HG03442 (cell line): ENCODE measurements around the gene CYTL1.
"Not testable (repeated sequence)": the region's sequence is repeated elsewhere in the genome, so short reads cannot be mapped to it uniquely, and the experiment has no call there.

Source experiments
- ATAC-seq: cut with Tn5 transposase; IDR thresholded peaks from one replicate; pipeline ENCODE4 v1.9.1; 2021; ENCODE audit warnings: mild to moderate bottlenecking, moderate library complexity; ENCODE audit not compliant: unreplicated experiment

The CYTL1 gene, protein sequence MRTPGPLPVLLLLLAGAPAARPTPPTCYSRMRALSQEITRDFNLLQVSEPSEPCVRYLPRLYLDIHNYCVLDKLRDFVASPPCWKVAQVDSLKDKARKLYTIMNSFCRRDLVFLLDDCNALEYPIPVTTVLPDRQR

DNA sequence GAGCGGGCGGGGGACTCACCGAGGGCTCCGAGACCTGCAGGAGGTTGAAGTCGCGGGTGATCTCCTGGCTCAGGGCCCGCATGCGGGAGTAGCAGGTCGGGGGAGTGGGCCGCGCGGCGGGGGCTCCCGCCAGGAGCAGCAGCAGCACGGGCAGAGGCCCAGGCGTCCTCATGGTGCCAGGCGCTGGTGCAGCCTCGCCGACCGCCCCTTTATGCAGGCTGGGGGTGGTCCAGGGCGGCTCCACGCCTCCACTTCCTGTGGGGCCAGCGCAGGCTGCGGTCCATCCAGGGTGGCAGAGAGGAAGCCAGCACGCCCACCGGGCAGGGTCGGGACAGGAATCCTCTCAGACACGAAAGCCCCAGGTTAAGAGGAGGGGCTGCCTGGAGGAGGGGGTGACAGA lies at the start of gene CYTL1:
CYTL1 (minus strand) TSS at position 185 of the 400 bp plus-strand sequence; CDS start at position 172, 13 bp downstream.
- no peak for ATAC-seq

DNA sequence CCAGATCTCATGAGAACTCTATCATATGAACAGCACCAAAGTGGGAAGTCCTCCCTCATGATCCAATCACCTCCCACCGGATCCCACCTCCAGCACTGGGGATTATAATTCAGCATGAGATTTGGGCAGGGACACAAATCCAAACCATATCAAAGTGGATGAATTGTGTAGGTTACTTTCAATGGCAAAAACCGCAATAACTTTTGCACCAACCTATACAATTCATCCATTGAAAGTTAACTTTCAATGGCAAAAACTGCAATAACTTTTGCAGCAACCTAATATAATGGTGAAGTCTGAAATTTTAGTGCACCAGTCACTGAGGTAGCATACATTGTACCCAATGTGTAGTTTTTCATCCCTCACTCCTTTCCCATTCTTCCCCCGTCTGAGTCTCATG lies 48.6 kb upstream of the CYTL1 start:
- ATAC-seq, result no peak

DNA sequence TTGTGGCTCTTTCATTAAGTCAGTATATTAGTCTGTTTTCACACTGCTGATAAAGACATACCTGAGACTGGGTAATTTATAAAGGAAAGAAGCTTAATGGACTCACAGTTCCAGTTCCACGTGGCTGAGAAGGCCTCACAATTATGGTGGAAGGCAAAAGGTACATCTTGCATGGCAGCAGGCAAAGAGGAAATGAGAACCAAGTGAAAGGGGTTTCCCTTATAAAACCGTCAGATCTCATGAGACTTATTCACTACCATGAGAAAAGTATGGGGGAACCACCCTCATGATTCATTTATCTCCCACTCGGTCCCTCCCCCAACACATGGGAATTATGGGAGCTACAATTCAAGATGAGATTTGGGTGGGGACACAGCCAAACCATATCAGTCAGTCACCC lies 47.7 kb upstream of the CYTL1 start:
- ATAC-seq, result not testable (repeated sequence)

DNA sequence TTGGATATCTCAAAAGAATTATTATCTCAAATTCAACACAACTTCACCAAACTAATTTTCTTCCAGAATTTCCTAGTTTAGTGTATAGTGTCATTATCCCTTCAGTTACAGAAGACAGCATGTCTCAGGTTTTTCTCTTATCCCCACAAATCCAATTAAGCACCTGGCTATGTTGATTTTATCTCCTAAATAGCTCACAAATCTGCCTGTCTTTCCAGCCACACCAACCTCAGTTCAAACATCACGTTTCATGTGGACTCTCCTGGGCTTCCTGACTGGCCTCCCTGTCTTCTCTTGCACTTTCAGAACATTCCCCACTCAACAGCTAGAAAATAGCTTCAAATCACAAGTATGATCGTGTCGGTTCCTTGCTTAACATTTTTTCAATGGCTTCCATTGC lies 46.8 kb upstream of the CYTL1 start:
- ATAC-seq, result no peak

DNA sequence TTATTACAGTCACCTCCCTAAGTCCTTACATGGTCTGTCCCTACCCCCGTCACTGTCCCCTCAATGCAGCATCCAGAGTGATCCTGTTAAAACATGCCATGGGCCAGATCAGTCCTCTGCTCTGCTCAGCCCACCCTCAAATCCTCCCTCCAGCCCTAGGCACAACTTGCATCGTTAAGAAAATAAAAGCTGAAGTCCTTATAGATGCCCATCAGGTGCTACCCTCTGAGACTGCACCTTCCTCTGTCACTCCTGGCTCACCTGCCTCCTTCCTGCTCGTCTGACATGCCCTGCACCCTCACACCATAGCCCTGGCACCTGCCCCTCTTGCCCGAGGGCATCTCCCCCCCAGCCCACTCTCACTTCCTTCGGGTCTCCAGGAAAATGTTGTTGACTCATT lies 36.2 kb upstream of the CYTL1 start:
- no peak for ATAC-seq

DNA sequence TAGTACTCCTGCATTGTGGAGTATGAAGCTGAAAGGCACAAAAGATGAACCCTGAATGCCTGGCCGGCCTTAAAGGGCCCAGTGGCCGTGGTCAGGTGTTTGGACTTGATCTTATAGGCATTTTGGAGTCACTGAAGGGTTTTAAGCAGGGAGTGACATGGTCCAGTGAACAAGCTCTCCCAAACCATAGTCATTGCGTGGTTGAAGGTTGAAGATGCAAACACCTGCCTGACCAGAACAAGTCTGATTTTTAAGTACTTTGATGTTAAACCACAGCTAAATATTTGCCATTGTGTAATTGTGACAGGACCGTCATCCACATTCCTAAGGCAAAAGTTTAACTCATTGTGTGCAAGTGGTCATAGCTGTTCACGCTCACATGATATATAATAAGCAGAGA lies 35.3 kb upstream of the CYTL1 start:
- ATAC-seq, result no peak

DNA sequence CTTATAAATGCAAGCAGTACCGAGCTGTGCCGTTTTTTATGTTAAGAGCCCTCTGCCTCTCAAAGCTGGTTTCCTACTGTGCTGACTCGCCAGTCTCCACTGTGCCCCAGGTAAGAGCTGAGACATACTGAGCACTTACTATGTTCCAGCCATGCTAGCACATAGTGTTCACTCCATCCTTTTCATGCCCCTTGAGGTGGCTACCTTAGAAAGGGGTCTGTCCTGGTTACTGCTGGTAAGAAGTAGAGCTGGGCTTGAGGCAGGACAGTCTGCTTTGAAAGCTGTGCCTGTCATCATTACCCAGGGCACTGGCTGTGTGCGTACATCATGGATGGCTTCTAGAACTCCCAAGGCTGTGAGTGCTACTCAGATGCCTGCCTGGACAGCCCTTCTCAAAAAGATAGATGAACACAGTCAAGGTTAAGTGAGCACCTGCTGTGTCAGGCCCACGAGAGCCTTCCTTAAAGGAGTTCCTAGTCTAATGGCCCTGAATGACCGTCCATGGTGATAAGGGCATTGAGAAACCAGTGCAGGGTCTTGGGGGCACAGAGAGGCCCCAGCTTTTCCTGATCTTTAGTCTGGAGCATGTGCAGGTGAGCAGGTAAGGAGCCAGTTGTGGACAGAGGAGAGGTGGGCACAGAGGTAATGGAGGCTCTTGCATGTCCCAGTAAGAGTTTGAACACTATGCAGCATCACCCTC lies 33.6 kb upstream of the CYTL1 start:
- ATAC-seq, result no peak

DNA sequence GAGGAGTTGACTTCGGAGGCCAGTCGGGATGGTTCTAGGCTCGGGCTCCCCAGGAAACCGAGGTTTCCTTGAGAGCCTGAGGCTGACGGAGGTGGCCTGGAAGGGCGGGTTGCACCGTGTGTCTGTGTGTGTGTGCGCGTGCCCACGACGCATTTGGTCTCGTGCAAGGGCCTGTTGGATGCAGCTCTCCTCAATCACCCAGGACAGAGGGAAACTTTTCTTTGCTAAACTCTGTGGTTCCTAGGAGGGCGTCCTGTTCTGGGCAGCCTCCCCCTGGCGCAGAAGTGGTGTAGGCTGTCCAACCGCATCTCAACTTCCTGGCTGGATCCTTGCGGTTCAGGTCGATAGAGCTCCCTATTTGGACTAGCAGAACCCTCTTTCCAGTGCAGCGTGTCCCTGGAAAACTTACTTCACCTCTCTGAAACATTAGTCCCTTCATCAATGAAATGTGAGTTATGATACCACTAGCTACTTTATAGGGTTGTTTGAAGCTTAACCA lies 33.0 kb upstream of the CYTL1 start:
- ATAC-seq, result no peak

DNA sequence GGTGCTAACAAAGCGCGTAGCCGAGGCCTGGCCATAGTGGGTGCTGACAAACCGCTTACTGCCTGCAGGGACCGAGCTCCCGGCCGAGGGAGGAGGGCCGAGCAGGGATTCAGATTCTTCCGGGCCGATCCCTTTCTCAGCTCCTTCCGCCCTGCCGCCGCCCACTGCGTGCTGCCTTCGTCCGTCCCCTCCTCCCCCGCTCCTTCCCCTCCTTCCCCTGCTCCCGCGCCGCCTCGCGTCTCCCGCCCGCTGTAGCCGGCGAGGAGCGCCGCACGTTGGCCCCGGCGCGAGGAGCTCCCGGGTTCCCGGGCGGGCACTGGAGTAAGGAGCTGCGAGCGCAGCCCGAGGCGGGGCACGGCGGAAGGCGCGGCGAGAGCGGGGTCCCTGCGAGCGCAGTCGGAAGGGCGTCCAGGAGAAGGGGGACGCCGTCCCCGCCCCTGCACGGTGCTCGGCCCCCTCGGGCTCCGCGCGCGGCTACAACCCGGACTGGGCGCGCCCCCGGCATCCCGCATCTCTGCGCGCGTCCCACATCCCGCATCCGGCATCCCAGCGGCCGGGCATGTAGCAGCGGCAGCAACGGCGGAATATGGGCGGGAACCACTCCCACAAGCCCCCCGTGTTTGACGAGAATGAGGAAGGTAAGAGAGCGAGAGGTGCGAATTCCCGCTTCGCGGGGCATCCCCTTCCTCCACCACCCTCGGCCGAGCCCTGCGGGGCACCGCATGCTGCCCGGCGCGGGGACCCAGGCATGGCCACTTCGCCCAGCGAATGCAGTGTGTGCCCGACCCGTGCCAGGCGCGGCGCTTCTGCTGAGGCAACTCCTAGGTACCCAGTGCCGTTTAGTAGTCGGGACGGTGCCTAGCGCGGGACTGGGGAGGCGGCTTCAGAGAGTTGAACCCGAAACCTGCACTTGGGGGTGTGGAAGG lies 32.3 kb upstream of the CYTL1 start, which contains the start of gene STK32B:
STK32B (plus strand) TSS at position 203 of the 926 bp plus-strand sequence.
- ATAC-seq, result no peak

DNA sequence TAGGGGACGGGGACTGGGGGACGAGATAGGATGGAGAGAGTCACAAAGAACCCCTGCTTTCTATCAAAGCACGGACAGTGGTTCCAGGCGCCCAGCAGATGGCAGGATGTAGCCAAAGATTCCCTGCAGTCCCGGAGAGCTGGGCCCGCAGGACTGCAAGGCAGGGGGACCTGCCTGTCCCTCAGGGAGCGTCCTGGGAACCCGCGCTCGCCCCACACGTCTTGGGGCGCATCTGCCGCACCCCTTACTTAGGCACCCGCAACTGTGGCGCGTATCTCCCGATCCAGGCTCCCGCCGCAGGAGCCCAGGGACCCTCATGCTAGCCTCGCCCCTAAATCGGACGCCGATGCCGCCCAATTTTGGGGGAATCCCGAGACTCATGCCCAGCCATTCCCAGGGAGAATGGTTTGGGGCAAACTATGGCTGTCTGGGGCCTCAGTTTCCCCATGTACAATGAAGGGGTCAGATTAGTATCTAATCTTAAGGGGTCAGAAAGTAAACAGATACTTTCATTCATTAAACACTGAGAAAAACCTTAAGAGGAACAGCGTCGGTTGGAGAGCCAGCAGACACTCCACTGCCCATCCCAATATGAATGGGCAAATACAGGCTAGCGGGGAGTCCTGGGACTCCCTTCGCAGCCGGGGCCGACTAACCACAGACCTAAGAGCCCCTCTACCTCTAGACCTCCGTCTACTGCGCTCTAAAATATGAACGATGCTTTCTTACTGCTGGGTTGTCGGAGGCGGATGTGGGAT lies 31.4 kb upstream of the CYTL1 start:
- no peak for ATAC-seq

DNA sequence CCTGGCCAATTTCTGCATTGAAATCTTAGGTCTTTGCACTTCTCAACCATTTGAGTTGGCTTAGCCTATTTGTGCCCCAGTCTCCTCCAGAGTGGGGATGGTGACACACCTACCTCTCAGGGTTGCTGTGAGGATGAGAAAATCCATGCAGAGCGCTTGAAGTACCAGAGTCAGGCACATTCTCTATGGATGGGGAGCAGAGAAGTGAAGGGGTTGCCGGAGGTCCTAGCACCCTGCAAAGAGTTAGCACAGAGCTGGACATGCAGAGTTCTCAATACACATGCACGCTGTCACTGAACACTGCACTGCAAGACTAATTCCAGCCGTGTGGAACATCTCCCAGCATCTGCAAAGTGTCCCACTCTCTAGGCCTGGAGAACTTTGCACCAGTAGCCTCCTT lies 29.5 kb upstream of the CYTL1 start:
- ATAC-seq, result no peak

DNA sequence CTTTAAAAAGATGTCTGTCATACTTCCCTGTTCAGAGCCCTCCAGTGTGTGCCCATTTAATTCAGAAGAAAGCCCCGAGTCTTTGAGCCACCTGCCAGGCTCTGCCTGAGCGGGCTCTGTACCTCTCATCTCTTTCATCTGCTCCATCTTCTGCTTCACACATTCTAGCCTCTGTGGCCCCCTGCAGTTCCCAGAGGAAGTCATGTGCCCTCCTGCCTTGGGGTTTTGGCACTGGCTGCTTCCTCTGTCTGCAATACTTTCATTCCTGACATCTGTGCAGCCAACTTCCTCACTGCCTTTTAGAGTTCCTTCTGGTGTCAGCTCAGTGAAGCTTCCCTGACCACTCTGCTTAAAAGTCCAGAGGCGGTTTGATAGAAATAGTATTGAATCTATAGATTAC lies 25.8 kb upstream of the CYTL1 start:
- no peak for ATAC-seq

DNA sequence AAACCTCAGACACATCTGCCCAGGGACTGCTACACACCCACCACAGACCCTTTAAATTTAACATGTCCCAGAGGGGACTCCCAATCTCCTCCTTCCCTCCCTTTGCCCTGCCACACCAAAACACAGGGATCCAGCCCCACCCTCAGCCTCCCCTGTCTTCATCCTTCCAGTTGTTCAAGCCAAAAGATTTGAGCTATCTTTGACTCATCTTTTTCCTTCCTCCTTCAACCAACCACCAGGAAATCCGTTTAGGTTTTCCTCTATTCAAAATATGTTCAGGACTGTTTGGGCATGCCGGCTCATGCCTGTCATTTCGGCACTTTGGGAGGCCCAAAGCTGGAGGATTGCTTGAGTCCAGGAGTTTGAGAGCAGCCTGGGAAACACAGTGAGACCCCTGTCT lies 25.1 kb upstream of the CYTL1 start:
- no peak for ATAC-seq

DNA sequence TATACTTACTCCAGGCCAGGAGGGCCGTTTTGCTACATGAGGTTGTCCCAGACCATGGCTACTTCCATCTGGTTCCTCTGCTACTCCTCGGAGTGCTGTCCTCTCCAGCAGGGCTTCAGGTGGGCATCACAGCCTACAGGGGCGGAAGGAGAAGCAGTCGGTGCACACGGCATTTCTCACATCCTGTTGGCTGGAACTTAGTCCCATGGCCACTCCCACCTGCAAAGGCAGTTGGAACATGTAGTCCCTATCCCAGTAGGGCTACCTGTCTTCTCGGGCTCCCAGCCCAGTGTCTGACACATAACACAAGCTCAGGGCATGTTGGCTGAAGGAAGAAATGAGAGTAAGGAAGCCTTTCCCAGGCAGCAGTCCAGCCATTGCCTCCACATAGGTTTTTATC lies 24.3 kb upstream of the CYTL1 start:
- ATAC-seq, result no peak

DNA sequence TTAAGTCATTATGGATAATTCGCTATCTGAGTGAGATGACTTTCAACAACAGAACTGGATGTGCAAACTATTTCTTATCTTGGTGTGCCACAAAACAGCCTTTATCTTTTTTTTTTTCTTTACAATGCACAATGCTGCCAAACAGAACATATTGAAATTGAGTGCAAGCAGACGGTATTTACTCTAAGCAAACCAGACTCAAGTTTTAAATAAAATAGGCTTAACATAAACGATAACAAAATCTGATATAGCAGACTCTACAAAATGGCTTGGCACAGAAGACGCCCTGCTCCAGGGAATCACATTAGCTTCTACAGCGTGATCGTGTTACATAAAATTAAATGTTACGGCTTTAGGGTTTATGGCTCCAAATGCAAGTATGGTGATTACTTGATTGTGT lies 22.4 kb upstream of the CYTL1 start:
- no peak for ATAC-seq

DNA sequence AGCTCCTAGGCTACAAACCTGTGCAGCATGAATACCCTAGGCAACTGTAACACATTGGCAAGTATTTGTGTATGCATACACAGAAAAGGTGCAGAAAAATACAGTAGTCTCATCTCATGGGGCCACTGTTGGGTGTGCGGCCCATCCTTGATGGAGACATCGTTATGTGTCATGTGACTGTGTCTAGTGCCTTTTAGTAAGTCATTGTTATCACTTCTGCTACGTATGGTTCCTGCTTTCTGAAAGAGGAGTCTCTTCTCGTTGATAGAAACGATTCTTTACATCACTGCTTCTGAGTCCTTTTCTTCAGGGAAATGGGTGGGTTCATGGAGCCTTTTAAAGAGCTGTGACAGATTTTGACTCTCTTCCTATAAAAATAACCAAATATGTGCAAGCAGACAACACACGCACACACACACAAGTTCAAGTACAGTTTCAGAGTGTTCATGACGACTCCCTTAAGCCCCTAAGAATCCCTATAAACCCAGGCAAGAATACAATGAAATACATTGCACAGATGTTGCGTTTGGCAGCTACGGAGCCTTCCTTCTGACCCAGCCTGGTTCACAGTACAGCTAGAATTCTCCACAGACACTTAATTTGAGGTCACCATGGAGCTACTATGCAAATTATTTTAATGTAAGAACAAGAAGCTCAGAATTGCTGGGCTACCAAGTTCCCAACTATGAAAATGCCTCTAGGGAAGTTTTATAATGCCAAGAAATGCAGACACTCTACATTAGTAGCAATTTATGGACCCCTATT lies 21.8 kb upstream of the CYTL1 start:
- ATAC-seq, result no peak

DNA sequence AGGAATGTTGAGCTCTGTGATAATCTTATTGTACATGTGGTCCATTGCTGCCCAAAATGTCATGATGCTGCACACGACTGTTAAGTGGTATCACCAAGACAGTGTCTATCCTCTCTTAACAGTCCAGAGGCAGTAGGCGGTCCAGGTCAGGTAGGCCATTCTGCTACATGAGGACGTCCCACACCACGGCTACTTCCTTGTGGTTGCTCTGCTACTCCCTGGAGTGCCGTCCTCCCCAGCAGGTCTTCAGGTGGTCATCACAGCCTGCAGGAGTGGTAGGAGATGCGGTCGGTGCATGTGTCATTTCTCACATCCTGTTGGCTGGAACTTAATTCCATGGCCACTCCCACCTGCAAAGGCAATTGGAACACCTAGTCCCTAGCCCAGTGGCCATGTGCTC lies 20.5 kb upstream of the CYTL1 start:
- no peak for ATAC-seq

DNA sequence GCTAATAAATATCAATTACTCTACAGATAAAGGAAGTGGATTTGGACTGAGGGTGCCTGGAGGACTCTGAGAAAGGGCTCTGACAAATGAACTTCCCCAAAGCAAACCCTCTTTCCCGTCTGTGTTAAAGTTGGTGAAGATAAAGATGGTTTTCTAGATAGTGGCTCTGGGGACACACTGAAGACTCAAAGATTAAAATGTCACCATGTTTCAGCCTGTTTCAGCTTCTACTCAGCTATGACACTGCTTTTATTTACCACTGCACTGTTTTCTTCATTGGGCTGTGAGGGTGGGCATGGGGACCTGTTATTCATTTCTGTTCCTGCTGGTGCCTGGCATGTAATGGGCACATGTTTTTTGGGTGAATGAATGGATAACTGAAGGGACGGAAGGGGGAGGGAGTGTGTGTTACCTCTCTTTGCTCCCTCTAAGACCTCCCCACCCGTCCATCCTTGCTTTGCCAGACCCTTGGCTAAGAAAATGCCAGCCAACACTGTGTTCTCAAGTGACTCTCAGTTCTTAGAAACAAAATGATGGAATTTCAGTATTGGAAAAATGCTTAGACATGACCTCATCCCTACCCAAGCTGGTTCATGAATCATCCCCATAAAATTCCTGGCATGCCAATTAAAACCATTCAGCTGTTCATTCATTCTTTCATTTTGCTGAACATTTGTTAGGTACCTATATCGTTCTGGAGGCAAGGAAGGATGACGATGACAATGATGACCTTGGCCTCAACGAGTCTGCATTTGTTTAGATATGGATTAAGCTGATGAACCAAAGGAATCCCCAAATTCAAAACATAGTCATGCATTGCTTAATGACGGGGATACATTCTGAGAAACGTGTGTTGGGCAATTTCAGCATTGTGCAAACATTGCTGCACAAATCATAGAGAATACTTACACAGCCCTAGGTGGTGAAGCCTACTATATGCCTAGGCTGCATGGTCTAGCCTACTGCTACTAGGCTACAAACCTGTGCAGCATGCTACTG lies 18.6 kb upstream of the CYTL1 start:
- no peak for ATAC-seq

DNA sequence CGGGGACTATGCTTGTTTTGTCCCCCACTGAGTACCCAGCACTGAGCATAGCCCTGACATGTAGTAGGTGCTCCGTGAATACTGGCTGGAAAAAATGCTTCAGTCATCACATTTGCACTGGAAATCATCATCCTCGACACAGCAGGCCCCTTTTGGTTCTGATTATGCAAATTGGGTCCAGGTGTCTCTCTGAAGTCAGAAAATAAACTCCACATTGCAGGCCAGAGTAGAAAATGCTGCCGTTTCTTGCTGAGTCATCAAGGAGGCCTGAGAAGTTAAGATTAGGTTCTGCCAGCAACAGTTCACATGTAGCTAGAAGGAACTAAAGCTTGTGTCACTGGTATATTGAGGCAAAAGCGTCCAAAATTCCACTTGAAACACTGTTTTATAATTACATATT lies 17.0 kb upstream of the CYTL1 start:
- ATAC-seq, result no peak
